OCI-LY3 (cell line): ENCODE results near the gene AKR1B1.

Source experiments
- EZH2phosphoT487 ChIP-seq: fragments of 200-600 bp; shearing (Covaris generic); IDR thresholded peaks from 2 replicates; pipeline ENCODE4 v1.6.1; 2018; ENCODE audit warnings: antibody characterized with exemption, mixed run types, low read depth
- TF ChIP-seq, protein P1 (sequence below): fragments of 200-600, 300-600 bp; sonication (generic); IDR thresholded peaks from 2 replicates; pipeline ENCODE4 v1.5.1; 2014; ENCODE audit warnings: antibody characterized with exemption, low read length, low read depth

DNA sequence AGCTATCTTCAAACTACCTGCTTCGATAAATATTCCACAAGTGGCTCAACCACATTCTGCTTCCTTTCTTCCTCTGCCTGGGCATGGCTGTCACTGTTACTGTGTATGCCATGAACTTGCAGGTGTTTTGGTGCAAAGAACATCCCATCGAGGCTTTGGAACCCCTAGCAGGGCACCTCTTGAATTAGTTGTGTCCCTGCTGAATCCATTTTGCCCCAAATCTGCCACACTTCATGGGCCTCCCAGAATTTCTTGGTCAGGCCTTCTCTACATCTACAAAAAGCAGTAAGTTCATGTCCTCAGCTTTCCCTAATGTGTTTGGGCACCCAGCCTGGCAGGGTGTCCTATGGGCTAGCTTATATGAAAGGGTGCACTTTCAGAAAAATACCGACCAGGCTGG lies 53.6 kb downstream of the AKR1B1 start:
- TF ChIP-seq, protein P1, sequence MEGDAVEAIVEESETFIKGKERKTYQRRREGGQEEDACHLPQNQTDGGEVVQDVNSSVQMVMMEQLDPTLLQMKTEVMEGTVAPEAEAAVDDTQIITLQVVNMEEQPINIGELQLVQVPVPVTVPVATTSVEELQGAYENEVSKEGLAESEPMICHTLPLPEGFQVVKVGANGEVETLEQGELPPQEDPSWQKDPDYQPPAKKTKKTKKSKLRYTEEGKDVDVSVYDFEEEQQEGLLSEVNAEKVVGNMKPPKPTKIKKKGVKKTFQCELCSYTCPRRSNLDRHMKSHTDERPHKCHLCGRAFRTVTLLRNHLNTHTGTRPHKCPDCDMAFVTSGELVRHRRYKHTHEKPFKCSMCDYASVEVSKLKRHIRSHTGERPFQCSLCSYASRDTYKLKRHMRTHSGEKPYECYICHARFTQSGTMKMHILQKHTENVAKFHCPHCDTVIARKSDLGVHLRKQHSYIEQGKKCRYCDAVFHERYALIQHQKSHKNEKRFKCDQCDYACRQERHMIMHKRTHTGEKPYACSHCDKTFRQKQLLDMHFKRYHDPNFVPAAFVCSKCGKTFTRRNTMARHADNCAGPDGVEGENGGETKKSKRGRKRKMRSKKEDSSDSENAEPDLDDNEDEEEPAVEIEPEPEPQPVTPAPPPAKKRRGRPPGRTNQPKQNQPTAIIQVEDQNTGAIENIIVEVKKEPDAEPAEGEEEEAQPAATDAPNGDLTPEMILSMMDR = no peak
- TF ChIP-seq EZH2phosphoT487 = no peak
